GM18873 (cell line): ENCODE measurements around the gene NLE1.
"Not testable (repeated sequence)": the region's sequence is repeated elsewhere in the genome, so short reads cannot be mapped to it uniquely, and the experiment has no call there.

Source experiments
- ATAC-seq: cut with Tn5 transposase; IDR thresholded peaks from one replicate; pipeline ENCODE4 v1.9.1; 2021; ENCODE audit warnings: mild to moderate bottlenecking, moderate library complexity, moderate number of reproducible peaks; ENCODE audit not compliant: unreplicated experiment, low FRiP score

NLE1 gene

GRCh38 chr17:35163886-35164285 is 21.8 kb upstream of the NLE1 start:
- no peak for ATAC-seq

GRCh38 chr17:35162755-35163154 is 20.7 kb upstream of the NLE1 start:
- ATAC-seq, result no peak

GRCh38 chr17:35161281-35161761 is 19.2 kb upstream of the NLE1 start:
- ATAC-seq, result no peak

GRCh38 chr17:35160354-35161201 is 18.5 kb upstream of the NLE1 start:
- ATAC-seq, result no peak

GRCh38 chr17:35159940-35160339 is 17.8 kb upstream of the NLE1 start:
- no peak for ATAC-seq

GRCh38 chr17:35155246-35155645 is 13.1 kb upstream of the NLE1 start:
- no peak for ATAC-seq

- ATAC-seq, result no peak
Measured at GRCh38 chr17:35154196-35155165, 12.4 kb upstream of the NLE1 start.

- no peak for ATAC-seq
Measured at GRCh38 chr17:35152421-35153140, 10.5 kb upstream of the NLE1 start.

GRCh38 chr17:35151080-35151479 is 9.0 kb upstream of the NLE1 start:
- ATAC-seq, result not testable (repeated sequence)

- no peak for ATAC-seq
Measured at GRCh38 chr17:35149941-35150340, 7.8 kb upstream of the NLE1 start.

- ATAC-seq, result no peak
Measured at GRCh38 chr17:35148144-35148543, 6.0 kb upstream of the NLE1 start.

- ATAC-seq, result no peak
Measured at GRCh38 chr17:35147375-35147905, 5.3 kb upstream of the NLE1 start, which contains the start of gene UNC45B. Gene UNC45B, plus strand, starts transcription at chr17:35147817. Its CDS starts 447 bp downstream, at chr17:35148264.

GRCh38 chr17:35146214-35146833 is 4.2 kb upstream of the NLE1 start:
- ATAC-seq, result no peak

- ATAC-seq, result no peak
Measured at GRCh38 chr17:35144840-35145239, 2.7 kb upstream of the NLE1 start.

GRCh38 chr17:35142467-35142796 is 329 bp upstream of the NLE1 start:
- no peak for ATAC-seq

- ATAC-seq, result no peak
Measured at GRCh38 chr17:35138218-35138617, 3.9 kb downstream of the NLE1 start.

GRCh38 chr17:35135322-35135721 is 6.8 kb downstream of the NLE1 start:
- ATAC-seq, result no peak

- no peak for ATAC-seq
Measured at GRCh38 chr17:35132816-35133550, 9.1 kb downstream of the NLE1 start.

- ATAC-seq, result no peak
Measured at GRCh38 chr17:35132099-35132498, 10.0 kb downstream of the NLE1 start.
